ENCODE results near the gene BABAM2. TPM values are rescaled to one million over a fixed set of nuclear protein-coding genes. Genes with fewer than 3 reads are reported as not detected.
A peak's percentile ranks its signal among the peaks of the same experiment; 100 is the strongest.

Gene BABAM2
- polyA plus RNA-seq, 3 donors: 33.2 to 52.8 (median 49.3) TPM

GRCh38 chr2:28068088-28068487, 177.6 kb downstream of the BABAM2 start:
- H2AFZ ChIP-seq (ENCODE audit: insufficient read depth, low read depth, low read length, poor library complexity, severe bottlenecking): no peak overlapping the region
- H3K9me3 ChIP-seq (replicated peaks in 1 of 2; ENCODE audit: control insufficient read depth in 1 of 2, insufficient read depth in 1 of 2, low read length in 2 of 2): no peaks in the 10 kb centered on the region
- peaks cover 0 to 1% (median 0%) of the 10 kb centered on the region in 3 donors for H3K27me3 Mint-ChIP-seq (ENCODE audit: low read depth in 3 of 3)
- H3K4me1 Mint-ChIP-seq: peaks cover 27% of the 10 kb centered on the region
- intact Hi-C loops (cut with micrococcal nuclease): no loop called here
- H3K4me2 ChIP-seq (replicated peaks; ENCODE audit: extremely low read depth, low read length, poor library complexity, severe bottlenecking): peak overlapping the region; percentile 50
- peak overlapping the region in 1 of 2 donors; percentile 13 for H3K27ac ChIP-seq (ENCODE audit: low read depth in 1 of 2, low read length in 2 of 2)
- no peaks in the 10 kb centered on the region for H3K27me3 ChIP-seq (ENCODE audit: control insufficient read depth in 2 of 2, insufficient read depth in 2 of 2, low read length in 2 of 2)
- H3K4me3 Mint-ChIP-seq: peak overlapping the region in 1 of 2 donors; percentile 60
- peaks cover 7 to 8% of the 10 kb centered on the region in 2 donors for H3K36me3 Mint-ChIP-seq
- DNase-seq: peak in 1 of 3 donors; percentile 36
- peaks cover 0 to 6% (median 2%) of the 10 kb centered on the region in 7 donors for H3K9me3 Mint-ChIP-seq
- H3K27ac Mint-ChIP-seq: no peak overlapping the region
- no CpG with 5 or more reads among the region's 2 CpGs for WGBS (ENCODE audit: insufficient coverage)
- no peaks in the 10 kb centered on the region for H4K20me1 ChIP-seq (ENCODE audit: insufficient read depth, low read length)
- no peaks in the 10 kb centered on the region for H3K36me3 ChIP-seq (replicated peaks in 1 of 2; ENCODE audit: control insufficient read depth in 1 of 2, insufficient read depth in 2 of 2, low read length in 2 of 2)
- H3K79me2 ChIP-seq (ENCODE audit: insufficient read depth, low read length): no peaks in the 10 kb centered on the region
- H3K9ac ChIP-seq (ENCODE audit: insufficient read depth, low read length, poor library complexity, severe bottlenecking): no peak overlapping the region
- H3K4me3 ChIP-seq (replicated peaks in 1 of 3; ENCODE audit: low read depth in 2 of 3, low read length in 3 of 3): peak overlapping the region in 1 of 3 experiments; percentile 21
- no peak for TF ChIP-seq CTCF (IDR thresholded peaks at IDR 0.05)
- peaks cover 18 to 25% of the 10 kb centered on the region in 2 donors for H3K4me1 ChIP-seq (ENCODE audit: control insufficient read depth in 1 of 2, insufficient read depth in 2 of 2, low read length in 2 of 2)

GRCh38 chr2:28068527-28068926, 178.0 kb downstream of the BABAM2 start:
- WGBS (ENCODE audit: insufficient coverage): no CpG with 5 or more reads among the region's 5 CpGs
- Histone ChIP-seq H3K4me3 (replicated peaks in 1 of 3; ENCODE audit: low read depth in 2 of 3, low read length in 3 of 3) (peak overlapping the region in 1 of 3 experiments; percentile 21), H3K36me3 (replicated peaks in 1 of 2; ENCODE audit: control insufficient read depth in 1 of 2, insufficient read depth in 2 of 2, low read length in 2 of 2) (no peaks in the 10 kb centered on the region), H3K27ac (ENCODE audit: low read depth in 1 of 2, low read length in 2 of 2) (peak overlapping the region in 1 of 2 donors; percentile 13), H4K20me1 (ENCODE audit: insufficient read depth, low read length) (no peaks in the 10 kb centered on the region), H3K9me3 (replicated peaks in 1 of 2; ENCODE audit: control insufficient read depth in 1 of 2, insufficient read depth in 1 of 2, low read length in 2 of 2) (no peaks in the 10 kb centered on the region), H3K27me3 (ENCODE audit: control insufficient read depth in 2 of 2, insufficient read depth in 2 of 2, low read length in 2 of 2) (no peaks in the 10 kb centered on the region), H3K4me2 (replicated peaks; ENCODE audit: extremely low read depth, low read length, poor library complexity, severe bottlenecking) (no peak overlapping the region), H2AFZ (ENCODE audit: insufficient read depth, low read depth, low read length, poor library complexity, severe bottlenecking) (no peak overlapping the region), H3K9ac (ENCODE audit: insufficient read depth, low read length, poor library complexity, severe bottlenecking) (no peak overlapping the region), H3K79me2 (ENCODE audit: insufficient read depth, low read length) (no peaks in the 10 kb centered on the region), H3K4me1 (ENCODE audit: control insufficient read depth in 1 of 2, insufficient read depth in 2 of 2, low read length in 2 of 2) (peaks cover 18 to 25% of the 10 kb centered on the region in 2 donors)
- intact Hi-C loops (cut with micrococcal nuclease): no loop called here
- H3K27ac Mint-ChIP-seq: peak overlapping the region in 1 of 7 donors; percentile 61
- peaks cover 0 to 1% (median 0%) of the 10 kb centered on the region in 3 donors for H3K27me3 Mint-ChIP-seq (ENCODE audit: low read depth in 3 of 3)
- peaks cover 7 to 8% of the 10 kb centered on the region in 2 donors for H3K36me3 Mint-ChIP-seq
- no peak overlapping the region for H3K4me3 Mint-ChIP-seq
- TF ChIP-seq CTCF (IDR thresholded peaks at IDR 0.05): no peak
- H3K9me3 Mint-ChIP-seq: peaks cover 0 to 6% (median 2%) of the 10 kb centered on the region in 7 donors
- DNase-seq: no peak
- H3K4me1 Mint-ChIP-seq: peaks cover 27% of the 10 kb centered on the region
